HG03521 (cell line): Measurements from ENCODE around the gene MTF2.
"Not testable (repeated sequence)": the region's sequence is repeated elsewhere in the genome, so short reads cannot be mapped to it uniquely, and the experiment has no call there.

Experiments used
- ATAC-seq: cut with Tn5 transposase; IDR thresholded peaks from one replicate; pipeline ENCODE4 v1.9.1; 2021; ENCODE audit warnings: mild to moderate bottlenecking, moderate library complexity; ENCODE audit not compliant: unreplicated experiment

Gene MTF2

GRCh38 chr1:93078986-93079654, at the start of gene MTF2:
TSS of gene MTF2 (plus strand) at chr1:93079283. CDS start at chr1:93079527, 244 bp downstream.
- ATAC-seq, result peak; percentile 72

GRCh38 chr1:93029317-93029716, 49.8 kb upstream of the MTF2 start:
- no peak for ATAC-seq

- not testable (repeated sequence) for ATAC-seq
Measured at GRCh38 chr1:93030191-93030590, 48.9 kb upstream of the MTF2 start.

DNA sequence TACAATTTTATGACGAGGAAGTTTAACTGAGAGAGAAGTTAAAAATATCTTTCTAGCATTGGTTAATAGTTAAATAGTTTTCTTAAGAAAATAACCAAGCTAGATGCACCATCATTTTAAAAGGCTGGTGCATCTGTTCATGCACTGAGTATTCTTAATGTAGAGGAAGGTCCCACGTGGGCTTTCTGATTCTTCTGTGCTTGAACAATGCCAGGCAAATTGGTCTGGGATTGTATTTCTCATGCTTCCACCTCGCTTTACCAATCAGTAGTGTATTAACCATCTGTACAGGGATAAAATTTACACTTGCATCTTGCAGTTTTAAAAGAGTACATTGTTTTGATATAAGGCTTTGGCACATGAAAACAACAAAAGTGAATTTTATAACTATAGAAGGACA, 47.4 kb upstream of the MTF2 start:
- no peak for ATAC-seq

- no peak for ATAC-seq
Measured at GRCh38 chr1:93033029-93033428, 46.1 kb upstream of the MTF2 start.

GRCh38 chr1:93033785-93034184, 45.3 kb upstream of the MTF2 start:
- peak; percentile 73 for ATAC-seq

- no peak for ATAC-seq
Measured at GRCh38 chr1:93034397-93034796, 44.7 kb upstream of the MTF2 start.

DNA sequence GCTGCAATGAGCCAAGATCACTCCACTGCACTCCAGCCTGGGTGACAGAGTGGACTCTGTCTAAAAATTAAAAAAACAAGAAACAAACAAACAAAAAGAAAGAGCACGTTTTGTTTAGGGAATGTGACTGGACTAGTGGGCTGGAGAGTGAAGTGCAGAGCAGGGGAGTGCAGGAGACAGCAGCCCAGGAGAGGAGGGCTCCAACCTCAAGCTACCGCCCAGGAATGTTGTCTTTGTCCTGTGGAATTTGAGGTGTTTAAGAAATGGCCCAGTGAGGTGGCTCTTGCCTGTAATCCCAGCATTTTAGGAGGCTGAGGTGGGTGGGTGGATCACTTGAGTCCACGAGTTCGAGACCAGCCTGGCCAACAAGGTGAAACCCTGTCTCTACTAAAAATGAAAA, 42.4 kb upstream of the MTF2 start:
- ATAC-seq, result no peak

DNA sequence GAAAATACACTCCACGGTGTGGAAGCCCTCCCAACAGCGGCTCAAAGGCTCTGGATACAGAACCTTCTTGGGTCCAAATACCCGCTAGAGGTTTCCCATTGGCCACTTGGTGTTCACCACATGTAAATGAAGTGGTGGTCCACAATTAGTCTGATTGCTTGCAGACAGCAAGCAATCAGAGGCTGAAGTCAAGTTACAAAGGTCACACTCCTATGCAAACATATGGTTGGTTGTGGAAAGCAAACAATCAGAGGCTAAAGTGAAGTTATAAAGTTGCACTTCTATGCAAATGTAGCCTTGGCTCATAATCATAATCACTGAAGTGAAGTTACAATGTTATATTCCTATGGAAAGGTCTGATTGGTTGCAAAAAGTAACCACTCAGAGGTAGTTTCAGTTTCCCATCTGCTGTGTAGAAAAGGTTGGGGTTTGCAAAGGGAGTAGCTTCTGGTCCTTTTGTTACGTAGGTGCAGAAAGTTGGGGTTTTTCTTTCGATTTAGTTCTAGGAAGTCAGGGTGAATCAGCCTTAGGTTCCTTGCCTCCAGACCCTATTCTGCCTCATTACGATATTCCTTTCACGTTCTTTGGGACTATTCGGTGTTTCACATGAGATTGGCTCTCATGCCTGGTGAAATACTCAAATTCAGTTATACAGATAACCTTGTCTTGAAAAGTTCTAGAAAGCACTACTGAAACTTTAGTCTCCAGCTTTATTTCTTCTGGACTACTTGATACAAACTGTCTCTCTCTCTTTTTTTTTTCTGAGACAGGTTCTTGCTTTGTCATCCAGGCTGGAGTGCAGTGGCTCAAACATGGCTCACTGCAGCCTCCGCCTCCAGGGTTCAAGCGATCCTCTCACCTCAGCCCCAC, 36.7 kb upstream of the MTF2 start:
- ATAC-seq, result peak; percentile 97

DNA sequence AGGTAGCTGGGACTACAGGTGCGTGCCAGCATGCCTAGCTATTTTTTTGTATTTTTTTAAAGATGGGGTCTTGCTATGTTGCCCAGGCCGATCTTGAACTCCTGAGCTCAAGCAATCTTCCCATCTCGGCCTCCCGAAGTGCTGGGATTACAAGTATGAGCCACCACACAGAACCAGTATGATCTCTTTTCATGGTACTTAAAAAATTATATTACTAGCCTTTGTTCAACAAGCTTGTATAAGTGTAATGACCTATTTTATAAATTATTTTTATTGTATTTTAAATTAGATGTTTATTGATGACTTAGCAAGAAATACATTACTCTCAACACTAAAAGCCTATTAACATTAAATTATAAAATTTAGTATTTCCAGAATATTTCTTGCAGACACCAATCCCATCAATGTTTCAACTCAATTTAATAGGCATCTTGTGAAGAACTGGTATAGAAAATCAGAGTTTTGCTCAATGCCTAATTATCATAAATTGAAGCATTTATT, 36.0 kb upstream of the MTF2 start:
- ATAC-seq, result no peak

- ATAC-seq, result no peak
Measured at GRCh38 chr1:93047618-93048017, 31.5 kb upstream of the MTF2 start.

GRCh38 chr1:93051961-93052360, 27.1 kb upstream of the MTF2 start:
- no peak for ATAC-seq

- no peak for ATAC-seq
Measured at GRCh38 chr1:93056214-93056613, 22.9 kb upstream of the MTF2 start.

DNA sequence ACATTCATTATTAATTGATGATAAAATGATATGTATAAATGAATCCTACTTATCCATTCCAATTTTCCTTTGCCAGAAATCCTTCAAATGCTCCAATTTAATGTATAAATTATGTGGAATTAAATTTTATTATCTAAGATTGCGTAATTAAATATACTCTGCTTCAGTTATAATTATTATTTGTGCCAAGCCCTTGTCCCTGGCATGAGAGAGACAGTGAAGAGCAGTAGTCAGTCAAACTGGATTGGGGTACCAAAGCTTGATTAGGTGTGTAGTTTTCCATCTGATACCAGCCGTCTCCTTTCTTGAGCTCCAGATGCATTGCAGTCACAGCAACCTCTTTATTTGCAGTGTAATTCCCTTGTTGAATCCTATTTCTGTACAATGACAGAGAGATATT, 22.4 kb upstream of the MTF2 start:
- ATAC-seq, result no peak

DNA sequence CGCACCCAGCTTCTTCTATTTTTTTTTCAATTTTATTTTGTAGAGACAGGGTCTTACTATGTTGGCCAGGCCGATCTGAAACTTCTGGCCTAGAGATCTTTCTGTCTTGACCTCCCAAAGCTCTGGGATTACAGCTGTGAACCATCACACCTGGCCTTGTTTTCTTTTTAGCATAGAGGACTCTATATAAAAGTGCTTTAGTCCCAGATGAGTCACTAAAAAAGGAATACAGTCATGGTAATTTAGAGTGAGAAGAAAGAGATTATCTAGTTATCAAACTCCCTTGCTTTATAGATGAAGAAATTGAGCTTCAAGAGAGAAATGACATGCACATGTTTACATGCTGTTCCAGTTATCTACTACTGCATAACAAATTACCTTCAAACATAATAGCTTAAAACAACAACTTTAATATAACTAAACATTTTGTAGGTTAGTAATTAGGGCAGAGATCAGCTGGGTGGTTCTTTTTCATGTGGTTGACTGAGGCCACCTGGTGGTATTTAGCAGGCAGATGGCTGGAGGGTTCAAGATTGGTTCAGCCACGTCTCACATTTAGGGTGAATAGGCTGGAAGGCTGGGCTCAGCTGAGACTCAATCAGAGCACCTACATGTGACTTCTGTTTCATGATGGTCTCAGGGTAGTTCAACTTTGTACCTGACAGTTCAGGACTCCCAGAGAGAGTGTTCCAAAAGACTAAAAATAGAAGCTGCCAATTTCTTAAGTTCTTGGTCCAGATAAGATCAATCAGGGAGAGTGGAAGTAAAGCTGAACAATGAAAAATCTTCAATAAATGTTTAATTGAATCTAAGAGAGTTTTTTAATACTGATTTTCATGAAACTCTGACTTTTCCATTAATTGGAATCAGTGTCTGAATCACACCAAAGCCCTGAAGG, 16.9 kb upstream of the MTF2 start:
- ATAC-seq, result peak; percentile 61

- ATAC-seq, result no peak
Measured at GRCh38 chr1:93076268-93076667, 2.8 kb upstream of the MTF2 start.

DNA sequence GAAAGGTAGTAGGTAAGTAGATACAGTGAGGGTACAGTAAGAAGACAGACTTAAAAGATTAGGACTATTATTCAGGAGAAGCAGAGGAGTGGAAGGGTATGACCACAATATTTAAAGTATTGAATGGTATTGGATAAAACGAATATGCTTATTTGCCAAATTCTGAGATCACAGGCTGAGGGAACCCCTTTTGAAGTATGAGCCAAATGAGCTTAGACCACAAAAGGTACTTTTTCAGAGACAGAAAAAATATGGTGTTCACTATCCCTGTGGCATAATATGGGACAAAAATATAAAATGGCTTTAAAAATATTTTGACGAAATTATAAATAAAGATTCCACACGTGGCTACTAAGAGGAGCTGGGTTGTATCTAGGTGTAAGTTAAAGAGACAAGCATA, 880 bp upstream of the MTF2 start:
- no peak for ATAC-seq

DNA sequence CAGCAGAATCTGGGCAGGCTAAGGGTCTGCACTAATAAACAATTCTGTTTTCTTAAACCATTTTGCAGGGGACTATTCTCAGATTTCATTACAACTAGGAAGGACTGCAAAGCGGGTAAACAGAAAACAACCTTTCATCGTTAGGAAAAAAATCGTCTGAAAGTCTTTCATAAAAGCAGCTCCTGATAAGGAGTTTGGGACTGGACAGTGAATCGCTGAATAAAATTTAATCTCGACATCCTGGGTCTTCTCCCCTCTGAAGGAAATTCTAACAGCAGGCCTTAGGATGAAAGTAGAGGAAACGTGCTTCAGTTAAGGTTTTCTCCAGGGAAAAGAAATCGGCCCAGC, 471 bp upstream of the MTF2 start:
- ATAC-seq, result no peak

- no peak for ATAC-seq
Measured at GRCh38 chr1:93079685-93080141, 630 bp downstream of the MTF2 start.

- peak; percentile 69 for ATAC-seq
Measured at GRCh38 chr1:93080179-93080823, 1.2 kb downstream of the MTF2 start.

DNA sequence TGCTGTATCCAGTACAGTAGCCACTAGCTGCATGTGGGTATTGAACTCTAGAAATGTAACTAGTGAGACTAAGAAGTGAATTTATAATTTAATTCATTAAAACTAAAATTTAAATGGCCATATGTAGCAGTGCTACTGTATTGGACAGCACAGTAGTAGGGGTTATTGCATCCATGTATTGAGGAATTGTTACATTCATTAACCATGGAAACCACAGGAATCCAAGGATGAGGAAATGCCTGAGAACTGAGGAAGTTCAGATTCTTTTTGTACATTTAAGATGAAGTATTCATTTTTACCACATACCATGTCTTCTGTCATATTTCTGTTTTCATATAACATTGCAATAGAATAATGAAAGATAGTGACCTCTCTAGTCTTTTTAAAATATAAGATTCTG, 2.6 kb downstream of the MTF2 start:
- no peak for ATAC-seq
